ENCODE results near the gene FOXO1.

DNA sequence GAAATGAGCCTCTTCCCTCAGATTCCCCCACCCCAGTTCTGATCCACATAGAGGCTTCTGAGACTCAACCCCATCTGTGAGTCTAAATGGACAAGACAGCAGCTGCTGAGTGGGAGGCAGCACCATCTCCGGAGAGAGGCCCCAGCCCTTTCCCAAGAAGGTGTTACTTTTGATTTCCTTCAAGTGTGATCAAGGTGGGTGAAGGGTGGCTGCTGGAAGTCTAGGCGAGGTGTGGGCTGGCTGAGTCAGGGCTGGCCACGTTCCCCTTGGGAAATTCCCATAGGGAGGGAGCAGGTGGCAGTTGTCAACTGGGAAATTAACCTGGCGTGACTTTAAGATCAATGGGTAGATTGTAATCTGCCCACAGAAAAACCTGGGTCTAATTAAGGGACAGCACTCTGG lies 148.0 kb downstream of the FOXO1 start:
- TF ChIP-seq CTCF (IDR thresholded peaks at IDR 0.05 in 8 of 11, conservative IDR thresholded peaks at IDR 0.05 in 3 of 11) (no peak), POLR2A (IDR thresholded peaks at IDR 0.05) (no peak), POLR2AphosphoS5 (IDR thresholded peaks at IDR 0.05) (no peak)
